HepG2 (cell line): ENCODE data around the gene C14orf132. TPM values are rescaled to one million over a fixed set of nuclear protein-coding genes. Genes with fewer than 3 reads are reported as not detected.

Experiments used
- ATAC-seq: fragments of 200-7000 bp; cut with Tn5 transposase; 3 replicates; pipeline ENCODE4 v1.9.1; 2020; ENCODE audit warnings: mild to moderate bottlenecking, moderate library complexity
- BruUV-seq: library from RNA; stranded (reverse); fragments of 400-500 nt; replicated peaks from 2 replicates; lab custom pipeline; 2021; lab: Mats Ljungman, UMichigan
- CTCF ChIA-PET: fragments of 300-600 bp; formaldehyde crosslinking; extraction: SDS; loops from one replicate; lab custom pipeline; 2021; ENCODE audit warnings: low total read pairs, inconsistent platforms, low intra/inter-chr PET ratio; lab: Yijun Ruan, JAX
- POLR2A ChIA-PET: fragments of 350-600 bp; sonication (Branson Sonifier 250); formaldehyde crosslinking; loops from one replicate; lab custom pipeline; 2020; ENCODE audit warnings: antibody characterized with exemption, inconsistent platforms; lab: Yijun Ruan, JAX
- DNase-seq: peaks from one replicate; pipeline ENCODE4 v3.0.0-alpha.2; 2015; ENCODE audit warnings: low spot score
- FAIRE-seq: peaks from 3 replicates; lab custom pipeline; 2011; peaks lifted over from hg19 to GRCh38; lab: Jason Lieb, UNC
- H2AFZ ChIP-seq: one replicate; pipeline ENCODE4 v1.6.1; 2011; ENCODE audit warnings: low read length, inconsistent platforms
- H3K27ac ChIP-seq: fragments of 300-600 bp; 3 replicates; pipeline ENCODE4 v1.8.0; 2011; ENCODE audit warnings: mixed run types, mild to moderate bottlenecking, mixed read lengths, low read length, inconsistent platforms; ENCODE audit not compliant: insufficient read depth; ENCODE audit errors: extremely low read length
- H3K27me3 ChIP-seq, 2 experiments: fragments of 200-600 bp in 1 of 2; 2 replicates in 1 of 2; 3 replicates in 1 of 2; pipeline versions ENCODE4 v1.6.0 to v1.8.0; 2011; ENCODE audit warnings: low read length in 2 of 2, mild to moderate bottlenecking in 2 of 2, moderate library complexity in 2 of 2, inconsistent platforms in 1 of 2; ENCODE audit not compliant: insufficient read depth in 2 of 2, control insufficient read depth in 1 of 2
- H3K36me3 ChIP-seq, 2 experiments: fragments of 200-600 bp in 1 of 2; replicated peaks in 1 of 2; 2 replicates in 1 of 2; 3 replicates in 1 of 2; pipeline versions ENCODE4 v1.5.1 to v1.8.0; 2011; ENCODE audit warnings: low read length in 2 of 2, inconsistent platforms in 1 of 2; ENCODE audit not compliant: insufficient read depth in 2 of 2, control insufficient read depth in 1 of 2
- H3K4me1 ChIP-seq: 2 replicates; pipeline ENCODE4 v1.5.1; 2012; ENCODE audit warnings: low read length, inconsistent platforms; ENCODE audit not compliant: insufficient read depth
- H3K4me2 ChIP-seq: 2 replicates; pipeline ENCODE4 v1.6.0; 2011; ENCODE audit warnings: low read depth, low read length, inconsistent platforms
- H3K4me3 ChIP-seq, 3 experiments: fragments of 200-600 bp in 1 of 3; sonication (generic), shearing (Covaris generic) in 1 of 3; replicated peaks in 1 of 3; 2 replicates each; pipeline ENCODE4 v1.5.1; 2011 to 2016; ENCODE audit warnings: low read length in 3 of 3, inconsistent platforms in 2 of 3, low read depth in 2 of 3, mild to moderate bottlenecking in 2 of 3, control low read depth in 1 of 3, mixed read lengths in 1 of 3; ENCODE audit not compliant: insufficient read depth in 1 of 3
- H3K79me2 ChIP-seq: one replicate; pipeline ENCODE4 v1.6.1; 2011; ENCODE audit warnings: low read length, inconsistent platforms; ENCODE audit not compliant: insufficient read depth
- H3K9ac ChIP-seq: 2 replicates; pipeline ENCODE4 v1.6.0; 2011; ENCODE audit warnings: mild to moderate bottlenecking, low read depth, low read length, inconsistent platforms; ENCODE audit not compliant: insufficient read depth
- H3K9me3 ChIP-seq: 2 replicates; pipeline ENCODE4 v1.5.1; 2012; ENCODE audit warnings: mild to moderate bottlenecking, low read length
- H4K20me1 ChIP-seq: 2 replicates; pipeline ENCODE4 v1.6.0; 2011; ENCODE audit warnings: inconsistent platforms, mild to moderate bottlenecking, low read length, moderate library complexity; ENCODE audit not compliant: insufficient read depth
- JUNB ChIP-seq: sonication (generic); formaldehyde crosslinking; IDR thresholded peaks from 2 replicates; pipeline ENCODE4 v1.8.0; 2022; ENCODE audit warnings: missing genetic modification reagents, mild to moderate bottlenecking, borderline replicate concordance
- MTA1 ChIP-seq: sonication (generic); formaldehyde crosslinking; IDR thresholded peaks from 2 replicates; pipeline ENCODE4 v1.4.0; 2020; ENCODE audit warnings: missing genetic modification reagents, mild to moderate bottlenecking, borderline replicate concordance
- TEAD3 ChIP-seq: optimal IDR thresholded peaks from 2 replicates; pipeline ENCODE3; 2016; ENCODE audit warnings: borderline replicate concordance
- ZKSCAN1 ChIP-seq: fragments of 150-350 bp; IDR thresholded peaks from 2 replicates; pipeline ENCODE4 v1.6.1; 2014; ENCODE audit warnings: low read length
- ZNF264 ChIP-seq: sonication (generic); formaldehyde crosslinking; IDR thresholded peaks from 2 replicates; pipeline ENCODE4 v1.4.0; 2020; ENCODE audit warnings: missing genetic modification reagents
- ZNF468 ChIP-seq: sonication (generic); formaldehyde crosslinking; IDR thresholded peaks from 2 replicates; pipeline ENCODE4 v1.8.0; 2022; ENCODE audit warnings: mild to moderate bottlenecking, moderate library complexity, missing genetic modification reagents
- ZNF543 ChIP-seq: sonication (generic); formaldehyde crosslinking; IDR thresholded peaks from 2 replicates; pipeline ENCODE4 v1.4.0; 2020; ENCODE audit warnings: mild to moderate bottlenecking, missing genetic modification reagents
- ZNF83 ChIP-seq: sonication (generic); formaldehyde crosslinking; IDR thresholded peaks from 2 replicates; pipeline ENCODE4 v1.4.0; 2020; ENCODE audit warnings: missing genetic modification reagents, mild to moderate bottlenecking, borderline replicate concordance
- ZNF850 ChIP-seq: sonication (generic); formaldehyde crosslinking; conservative IDR thresholded peaks from 2 replicates; pipeline ENCODE4 v1.9.0; 2021; ENCODE audit warnings: mild to moderate bottlenecking, missing genetic modification reagents
- ZSCAN9 ChIP-seq: IDR thresholded peaks from 2 replicates; pipeline ENCODE4 v1.6.1; 2016; ENCODE audit warnings: borderline replicate concordance
- WGBS: methylation state at CpG from one replicate; pipeline ENCODE4 v1.1.6; 2017; ENCODE audit warnings: low lambda C conversion rate; 5-methylcytosine and 5-hydroxymethylcytosine counted together
- in situ Hi-C: cut with HindIII; loops from 2 replicates; pipeline ENCODE4 v1.10.0; 2017; ENCODE audit warnings: low pct_unique_long_range_greater_than_20kb; ENCODE audit not compliant: extremely low pct_ligation_motif_present
- intact Hi-C: fragments of 100-400 bp; cut with micrococcal nuclease; formaldehyde crosslinking; loops from one replicate; pipeline ENCODE4 v1.10.0; 2022; ENCODE audit not compliant: unreplicated experiment
- polyA plus RNA-seq, 8 experiments: library from polyadenylated mRNA; depleted of rRNA in 3 of 8; stranded (reverse) in 7 of 8; unstranded in 1 of 8; fragments of >200 nt; fragmentation: Illumina TruSeq in 4 of 8; extraction: Trizol in 4 of 8; gene quantifications; 2 replicates each; pipeline versions ENCODE4 v1.2.1 to v1.2.3, GENCODE V29; 2011 to 2016; ENCODE audit warnings: low read depth in 4 of 8, missing spikeins in 1 of 8, mixed read lengths in 1 of 8; ENCODE audit not compliant: insufficient read depth in 1 of 8
- total RNA-seq, 5 experiments: library from RNA; depleted of rRNA; stranded (reverse); fragments of >200 nt; fragmentation: Illumina TruSeq; extraction: Trizol; gene quantifications; 2 replicates each; pipeline ENCODE4 v1.2.3, GENCODE V29; 2016; ENCODE audit warnings: low read depth in 1 of 5
- TF ChIP-seq, protein P1 (sequence below), 2 experiments: fragments of 450-650 bp in 1 of 2; sonication (generic) in 1 of 2; formaldehyde crosslinking in 1 of 2; IDR thresholded peaks; 2 replicates each; pipeline versions ENCODE4 v1.6.1 to v1.8.0; 2016 to 2022; ENCODE audit warnings: antibody characterized with exemption in 1 of 2, mild to moderate bottlenecking in 1 of 2, missing genetic modification reagents in 1 of 2
- TF ChIP-seq, protein P2 (sequence below): sonication (generic); formaldehyde crosslinking; IDR thresholded peaks from 2 replicates; pipeline ENCODE4 v1.8.1; 2022; ENCODE audit warnings: mild to moderate bottlenecking, missing genetic modification reagents
- TF ChIP-seq, protein P3 (sequence below): sonication (generic); formaldehyde crosslinking; conservative IDR thresholded peaks from 2 replicates; pipeline ENCODE4 v1.8.0; 2022; ENCODE audit warnings: low read depth, missing genetic modification reagents

C14orf132 gene
- total and polyA plus RNA-seq, 2 of the 13 experiments (the other 11 are each of a cell fraction or from before 2014, with no cell fraction given), result 0.13 to 0.15 TPM

DNA sequence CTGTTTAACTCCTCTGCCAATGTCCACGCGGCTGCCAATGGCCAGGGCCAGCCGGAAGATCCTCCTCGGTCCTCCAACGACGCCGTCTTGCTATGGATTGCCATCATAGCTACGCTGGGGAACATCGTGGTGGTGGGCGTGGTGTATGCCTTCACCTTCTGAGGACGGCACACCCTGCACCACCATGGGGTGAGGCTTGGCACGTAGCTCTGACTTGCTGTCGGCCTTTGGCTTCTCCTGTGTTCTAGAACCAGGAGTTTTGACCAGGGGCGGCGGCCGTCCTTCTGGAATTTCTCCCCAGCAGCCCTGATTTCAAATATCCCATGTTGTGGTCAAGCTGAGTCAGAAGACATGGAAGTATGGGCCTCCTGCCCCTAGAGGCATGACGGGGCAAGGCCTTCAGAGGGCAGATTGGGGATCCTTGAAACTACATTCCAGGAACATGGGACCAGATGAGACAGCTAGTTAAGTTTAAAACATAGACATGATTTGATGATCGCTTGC, 47.5 kb downstream of the C14orf132 start:
- Histone ChIP-seq H3K9ac (no peak overlapping the region), H3K36me3 (no peaks in the 10 kb centered on the region), H3K4me2 (no peak overlapping the region), H3K27ac (no peak overlapping the region), H3K79me2 (no peaks in the 10 kb centered on the region), H2AFZ (no peak overlapping the region), H3K4me3 (no peak overlapping the region), H3K4me1 (no peaks in the 10 kb centered on the region), H3K27me3 (peaks cover 0 to 16% of the 10 kb centered on the region in 2 experiments; a peak in 2 of 5 replicates), H3K9me3 (no peaks in the 10 kb centered on the region), H4K20me1 (no peaks in the 10 kb centered on the region)
- intact Hi-C loops, result loop anchor here (1.0 kb wide), 1 partner anchor 18 kb away; no protein-coding TSS in a partner anchor
- ChIA-PET CTCF (no interaction called here), POLR2A (no interaction called here)
- DNase-seq (no peak), FAIRE-seq (no peak), ATAC-seq (no peak)
- in situ Hi-C loops, result no loop called here
- BruUV-seq, result no TSS peak
- 69% methylated on average over 10 of the region's 18 CpGs for WGBS
- TF ChIP-seq, protein P1, sequence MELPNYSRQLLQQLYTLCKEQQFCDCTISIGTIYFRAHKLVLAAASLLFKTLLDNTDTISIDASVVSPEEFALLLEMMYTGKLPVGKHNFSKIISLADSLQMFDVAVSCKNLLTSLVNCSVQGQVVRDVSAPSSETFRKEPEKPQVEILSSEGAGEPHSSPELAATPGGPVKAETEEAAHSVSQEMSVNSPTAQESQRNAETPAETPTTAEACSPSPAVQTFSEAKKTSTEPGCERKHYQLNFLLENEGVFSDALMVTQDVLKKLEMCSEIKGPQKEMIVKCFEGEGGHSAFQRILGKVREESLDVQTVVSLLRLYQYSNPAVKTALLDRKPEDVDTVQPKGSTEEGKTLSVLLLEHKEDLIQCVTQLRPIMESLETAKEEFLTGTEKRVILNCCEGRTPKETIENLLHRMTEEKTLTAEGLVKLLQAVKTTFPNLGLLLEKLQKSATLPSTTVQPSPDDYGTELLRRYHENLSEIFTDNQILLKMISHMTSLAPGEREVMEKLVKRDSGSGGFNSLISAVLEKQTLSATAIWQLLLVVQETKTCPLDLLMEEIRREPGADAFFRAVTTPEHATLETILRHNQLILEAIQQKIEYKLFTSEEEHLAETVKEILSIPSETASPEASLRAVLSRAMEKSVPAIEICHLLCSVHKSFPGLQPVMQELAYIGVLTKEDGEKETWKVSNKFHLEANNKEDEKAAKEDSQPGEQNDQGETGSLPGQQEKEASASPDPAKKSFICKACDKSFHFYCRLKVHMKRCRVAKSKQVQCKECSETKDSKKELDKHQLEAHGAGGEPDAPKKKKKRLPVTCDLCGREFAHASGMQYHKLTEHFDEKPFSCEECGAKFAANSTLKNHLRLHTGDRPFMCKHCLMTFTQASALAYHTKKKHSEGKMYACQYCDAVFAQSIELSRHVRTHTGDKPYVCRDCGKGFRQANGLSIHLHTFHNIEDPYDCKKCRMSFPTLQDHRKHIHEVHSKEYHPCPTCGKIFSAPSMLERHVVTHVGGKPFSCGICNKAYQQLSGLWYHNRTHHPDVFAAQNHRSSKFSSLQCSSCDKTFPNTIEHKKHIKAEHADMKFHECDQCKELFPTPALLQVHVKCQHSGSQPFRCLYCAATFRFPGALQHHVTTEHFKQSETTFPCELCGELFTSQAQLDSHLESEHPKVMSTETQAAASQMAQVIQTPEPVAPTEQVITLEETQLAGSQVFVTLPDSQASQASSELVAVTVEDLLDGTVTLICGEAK (IDR thresholded peaks at IDR 0.05), result no peak
- TF ChIP-seq, protein P1 (CRISPR knock-in tag; IDR thresholded peaks at IDR 0.05), result no peak
- TF ChIP-seq JUNB, result no peak
- no peak for TF ChIP-seq ZNF850 (CRISPR knock-in tag)
- TF ChIP-seq, protein P2, sequence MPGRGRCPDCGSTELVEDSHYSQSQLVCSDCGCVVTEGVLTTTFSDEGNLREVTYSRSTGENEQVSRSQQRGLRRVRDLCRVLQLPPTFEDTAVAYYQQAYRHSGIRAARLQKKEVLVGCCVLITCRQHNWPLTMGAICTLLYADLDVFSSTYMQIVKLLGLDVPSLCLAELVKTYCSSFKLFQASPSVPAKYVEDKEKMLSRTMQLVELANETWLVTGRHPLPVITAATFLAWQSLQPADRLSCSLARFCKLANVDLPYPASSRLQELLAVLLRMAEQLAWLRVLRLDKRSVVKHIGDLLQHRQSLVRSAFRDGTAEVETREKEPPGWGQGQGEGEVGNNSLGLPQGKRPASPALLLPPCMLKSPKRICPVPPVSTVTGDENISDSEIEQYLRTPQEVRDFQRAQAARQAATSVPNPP, result no peak
- TF ChIP-seq MTA1, result no peak
- no peak for TF ChIP-seq ZNF468 (CRISPR knock-in tag)
- TF ChIP-seq ZNF543 (CRISPR knock-in tag), result no peak
- no peak for TF ChIP-seq TEAD3 (CRISPR knock-in tag)
- TF ChIP-seq, protein P3, sequence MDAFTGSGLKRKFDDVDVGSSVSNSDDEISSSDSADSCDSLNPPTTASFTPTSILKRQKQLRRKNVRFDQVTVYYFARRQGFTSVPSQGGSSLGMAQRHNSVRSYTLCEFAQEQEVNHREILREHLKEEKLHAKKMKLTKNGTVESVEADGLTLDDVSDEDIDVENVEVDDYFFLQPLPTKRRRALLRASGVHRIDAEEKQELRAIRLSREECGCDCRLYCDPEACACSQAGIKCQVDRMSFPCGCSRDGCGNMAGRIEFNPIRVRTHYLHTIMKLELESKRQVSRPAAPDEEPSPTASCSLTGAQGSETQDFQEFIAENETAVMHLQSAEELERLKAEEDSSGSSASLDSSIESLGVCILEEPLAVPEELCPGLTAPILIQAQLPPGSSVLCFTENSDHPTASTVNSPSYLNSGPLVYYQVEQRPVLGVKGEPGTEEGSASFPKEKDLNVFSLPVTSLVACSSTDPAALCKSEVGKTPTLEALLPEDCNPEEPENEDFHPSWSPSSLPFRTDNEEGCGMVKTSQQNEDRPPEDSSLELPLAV (CRISPR knock-in tag), result no peak
- TF ChIP-seq ZNF83, result no peak
- TF ChIP-seq ZNF264 (CRISPR knock-in tag), result no peak
- no peak for TF ChIP-seq ZKSCAN1
- TF ChIP-seq ZSCAN9 (CRISPR knock-in tag), result no peak
